Vagina (tissue), 2 donors: ENCODE data around the gene KLHL25. TPM values are rescaled to one million over a fixed set of nuclear protein-coding genes. Genes with fewer than 3 reads are reported as not detected.

Experiments used
- DNase-seq, 2 donors: peaks; one replicate each; pipeline ENCODE4 v3.0.0-alpha.2; 2017; ENCODE audit errors: extremely low spot score in 2 of 2
- H3K27ac ChIP-seq: fragments of 200-600 bp; sonication (generic); one replicate; pipeline ENCODE4 v1.5.1; 2019
- H3K27me3 ChIP-seq: fragments of 200-600 bp; sonication (generic); one replicate; pipeline ENCODE4 v1.5.1; 2019
- H3K36me3 ChIP-seq, 2 donors: fragments of 200-600 bp; sonication (generic); one replicate each; pipeline ENCODE4 v1.5.1; 2017 to 2019
- H3K4me1 ChIP-seq: fragments of 200-600 bp; sonication (generic); one replicate; pipeline ENCODE4 v1.5.1; 2019
- H3K4me3 ChIP-seq, 2 donors: fragments of 200-600 bp; sonication (generic); 1 replicate in 1 of 2; 2 replicates in 1 of 2; pipeline ENCODE4 v1.5.1; 2016 to 2019
- H3K9me3 ChIP-seq: fragments of 200-600 bp; sonication (generic); one replicate; pipeline ENCODE4 v1.5.1; 2019
- POLR2A ChIP-seq, 2 donors: fragments of 450-650 bp; IDR thresholded peaks; one replicate each; pipeline ENCODE4 v1.6.1; 2017; ENCODE audit warnings: antibody characterized with exemption in 2 of 2, mild to moderate bottlenecking in 2 of 2, moderate library complexity in 2 of 2
- POLR2AphosphoS5 ChIP-seq, 2 donors: sonication (generic); formaldehyde crosslinking; IDR thresholded peaks; one replicate each; pipeline ENCODE4 v1.9.0; 2017; ENCODE audit warnings: antibody characterized with exemption in 2 of 2, mild to moderate bottlenecking in 2 of 2, low read depth in 1 of 2; ENCODE audit not compliant: insufficient read depth in 1 of 2
- intact Hi-C: fragments of 100-400 bp; cut with DNase I; formaldehyde crosslinking; loops from one replicate; pipeline ENCODE4 v1.15.1; 2023
- total RNA-seq: library from RNA; depleted of rRNA; stranded (reverse); fragments of >200 nt; gene quantifications from one replicate; pipeline ENCODE4 v1.2.3, GENCODE V29; 2016
- TF ChIP-seq, protein P1 (sequence below), 3 experiments: fragments of 450-650 bp in 2 of 3; fragments of 200-600 bp in 1 of 3; sonication (generic) in 1 of 3; IDR thresholded peaks; one replicate each; pipeline ENCODE4 v1.5.1; 2017 to 2019; ENCODE audit warnings: antibody characterized with exemption in 3 of 3, mild to moderate bottlenecking in 2 of 3, moderate library complexity in 2 of 3

KLHL25 gene
- total RNA-seq, 1 donor from 2014 or later: 9.6 TPM

DNA sequence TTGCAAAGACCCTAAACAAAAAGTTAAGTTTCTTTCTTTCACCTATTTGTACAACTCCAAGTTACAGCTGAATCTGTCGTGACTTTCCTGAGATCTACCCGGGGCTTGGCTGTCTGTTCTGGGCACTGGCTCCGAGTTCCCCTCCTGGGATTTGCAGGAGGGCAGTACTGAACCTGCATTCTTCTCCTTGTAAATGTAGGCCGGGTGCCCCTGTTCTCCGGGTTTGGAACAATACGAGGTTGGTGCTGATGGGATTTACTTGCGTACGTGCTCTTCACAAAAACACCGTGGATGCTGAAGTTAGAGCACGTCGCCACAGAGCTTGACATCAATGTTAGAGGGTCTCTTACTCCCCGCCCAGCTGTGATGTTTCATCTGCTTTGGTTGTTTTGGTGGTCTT is 48.1 kb downstream of the KLHL25 start:
- intact Hi-C loops: no loop called here
- Histone ChIP-seq H3K9me3 (no peaks in the 10 kb centered on the region), H3K36me3 (peaks cover 0 to 56% of the 10 kb centered on the region in 2 donors), H3K27ac (no peak overlapping the region), H3K4me3 (no peak overlapping the region), H3K27me3 (no peaks in the 10 kb centered on the region), H3K4me1 (peaks cover 37% of the 10 kb centered on the region)
- TF ChIP-seq POLR2AphosphoS5 (IDR thresholded peaks at IDR 0.05; ENCODE audit: insufficient read depth in 1 of 2, low read depth in 1 of 2) (no peak), POLR2A (IDR thresholded peaks at IDR 0.05) (no peak)
- TF ChIP-seq, protein P1, sequence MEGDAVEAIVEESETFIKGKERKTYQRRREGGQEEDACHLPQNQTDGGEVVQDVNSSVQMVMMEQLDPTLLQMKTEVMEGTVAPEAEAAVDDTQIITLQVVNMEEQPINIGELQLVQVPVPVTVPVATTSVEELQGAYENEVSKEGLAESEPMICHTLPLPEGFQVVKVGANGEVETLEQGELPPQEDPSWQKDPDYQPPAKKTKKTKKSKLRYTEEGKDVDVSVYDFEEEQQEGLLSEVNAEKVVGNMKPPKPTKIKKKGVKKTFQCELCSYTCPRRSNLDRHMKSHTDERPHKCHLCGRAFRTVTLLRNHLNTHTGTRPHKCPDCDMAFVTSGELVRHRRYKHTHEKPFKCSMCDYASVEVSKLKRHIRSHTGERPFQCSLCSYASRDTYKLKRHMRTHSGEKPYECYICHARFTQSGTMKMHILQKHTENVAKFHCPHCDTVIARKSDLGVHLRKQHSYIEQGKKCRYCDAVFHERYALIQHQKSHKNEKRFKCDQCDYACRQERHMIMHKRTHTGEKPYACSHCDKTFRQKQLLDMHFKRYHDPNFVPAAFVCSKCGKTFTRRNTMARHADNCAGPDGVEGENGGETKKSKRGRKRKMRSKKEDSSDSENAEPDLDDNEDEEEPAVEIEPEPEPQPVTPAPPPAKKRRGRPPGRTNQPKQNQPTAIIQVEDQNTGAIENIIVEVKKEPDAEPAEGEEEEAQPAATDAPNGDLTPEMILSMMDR (IDR thresholded peaks at IDR 0.05): no peak
- no peak for DNase-seq

- H3K4me1 ChIP-seq: peaks cover 32% of the 10 kb centered on the region
- intact Hi-C loops: no loop called here
These were observed 49.1 kb downstream of the KLHL25 start for GRCh38 chr15:85745525-85746150.

DNA sequence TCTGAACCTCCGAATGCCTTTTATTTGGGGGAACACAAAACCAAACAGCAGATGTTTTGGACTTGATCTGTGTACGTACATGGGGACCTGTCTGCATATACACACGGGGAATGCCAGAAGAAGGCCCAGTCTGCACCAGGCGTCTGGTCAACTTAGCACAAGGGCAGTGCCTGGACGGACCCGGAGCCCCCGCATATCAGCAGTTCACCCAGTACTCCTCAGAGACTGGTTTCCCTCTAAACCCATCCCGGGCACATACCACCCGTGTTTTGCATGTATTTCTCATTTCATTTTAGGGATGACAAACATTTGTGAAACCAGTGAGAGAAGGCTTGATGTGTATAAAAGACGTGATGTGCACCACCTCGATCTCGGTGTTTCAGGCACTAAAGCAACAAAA is 49.7 kb downstream of the KLHL25 start:
- Histone ChIP-seq H3K27me3 (no peaks in the 10 kb centered on the region), H3K9me3 (no peaks in the 10 kb centered on the region), H3K27ac (no peak overlapping the region), H3K4me1 (peaks cover 28% of the 10 kb centered on the region), H3K36me3 (peaks cover 0 to 70% of the 10 kb centered on the region in 2 donors), H3K4me3 (no peak overlapping the region)
- TF ChIP-seq, protein P1 (IDR thresholded peaks at IDR 0.05): no peak
- no peak for TF ChIP-seq POLR2AphosphoS5 (IDR thresholded peaks at IDR 0.05; ENCODE audit: insufficient read depth in 1 of 2, low read depth in 1 of 2)
- TF ChIP-seq POLR2A (IDR thresholded peaks at IDR 0.05): no peak
- intact Hi-C loops: no loop called here
- DNase-seq: peak in 1 of 2 donors; percentile 77

More at GRCh38 chr15:85745525-85746150, 49.1 kb downstream of the KLHL25 start:
- Histone ChIP-seq H3K36me3 (peaks cover 0 to 65% of the 10 kb centered on the region in 2 donors), H3K4me3 (no peak overlapping the region), H3K9me3 (no peaks in the 10 kb centered on the region), H3K27me3 (no peaks in the 10 kb centered on the region), H3K27ac (no peak overlapping the region)
- no peak for DNase-seq
- no peak for TF ChIP-seq POLR2AphosphoS5 (IDR thresholded peaks at IDR 0.05; ENCODE audit: insufficient read depth in 1 of 2, low read depth in 1 of 2)
- TF ChIP-seq POLR2A (IDR thresholded peaks at IDR 0.05): no peak
- TF ChIP-seq, protein P1 (IDR thresholded peaks at IDR 0.05): no peak

GRCh38 chr15:85744579-85744978 is 50.1 kb downstream of the KLHL25 start:
- Histone ChIP-seq H3K27me3 (no peaks in the 10 kb centered on the region), H3K4me3 (no peak overlapping the region), H3K36me3 (peaks cover 0 to 71% of the 10 kb centered on the region in 2 donors), H3K27ac (no peak overlapping the region), H3K4me1 (peaks cover 28% of the 10 kb centered on the region), H3K9me3 (no peaks in the 10 kb centered on the region)
- intact Hi-C loops: no loop called here
- TF ChIP-seq POLR2AphosphoS5 (IDR thresholded peaks at IDR 0.05; ENCODE audit: insufficient read depth in 1 of 2, low read depth in 1 of 2): no peak
- TF ChIP-seq, protein P1 (IDR thresholded peaks at IDR 0.05): no peak
- no peak for TF ChIP-seq POLR2A (IDR thresholded peaks at IDR 0.05)
- DNase-seq: peak in 1 of 2 donors; percentile 58

DNA sequence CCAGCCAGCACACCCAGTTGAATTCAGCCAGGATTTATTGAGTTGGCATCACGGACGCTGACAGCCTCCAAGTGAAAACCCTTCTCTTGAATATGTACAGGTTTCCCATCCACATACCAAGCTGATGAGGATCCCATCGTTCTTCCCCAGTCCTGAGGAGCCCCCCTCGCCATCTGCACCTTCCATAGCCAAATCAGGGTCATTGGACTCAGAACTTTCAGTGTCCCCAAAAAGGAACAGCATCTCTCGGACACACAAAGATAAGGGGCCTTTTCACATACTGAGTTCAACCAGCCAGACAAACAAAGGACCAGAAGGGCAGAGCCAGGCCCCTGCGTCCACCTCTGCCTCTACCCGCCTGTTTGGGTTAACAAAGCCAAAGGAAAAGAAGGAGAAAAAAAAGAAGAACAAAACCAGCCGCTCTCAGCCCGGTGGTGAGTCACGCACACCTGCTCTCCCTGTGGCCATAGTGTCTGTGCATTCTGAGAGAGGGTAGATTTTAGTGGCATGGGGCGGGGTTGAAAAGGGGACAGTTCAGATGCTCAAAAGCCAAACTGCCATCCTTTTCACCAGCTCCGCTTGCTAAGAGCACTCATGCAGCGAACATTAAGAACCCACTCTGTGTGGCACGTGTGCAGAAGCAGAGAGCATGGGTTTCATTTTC is 51.2 kb downstream of the KLHL25 start:
- DNase-seq: no peak
- H3K36me3 ChIP-seq: peaks cover 0 to 71% of the 10 kb centered on the region in 2 donors
- TF ChIP-seq, protein P1 (IDR thresholded peaks at IDR 0.05): no peak
- TF ChIP-seq POLR2A (IDR thresholded peaks at IDR 0.05) (no peak), POLR2AphosphoS5 (IDR thresholded peaks at IDR 0.05; ENCODE audit: insufficient read depth in 1 of 2, low read depth in 1 of 2) (no peak)
- no peak overlapping the region for H3K4me3 ChIP-seq
- H3K27ac ChIP-seq: no peak overlapping the region
- H3K27me3 ChIP-seq: no peaks in the 10 kb centered on the region
- H3K4me1 ChIP-seq: peaks cover 24% of the 10 kb centered on the region
- intact Hi-C loops: no loop called here
- H3K9me3 ChIP-seq: no peaks in the 10 kb centered on the region
